Diencephalon (tissue), 1 donor: Measurements from ENCODE around the gene BUB3. TPM values are rescaled to one million over a fixed set of nuclear protein-coding genes. Genes with fewer than 3 reads are reported as not detected.

ENCODE experiments used
- total RNA-seq: library from RNA; depleted of rRNA; stranded (reverse); fragments of >200 nt; gene quantifications from one replicate; pipeline ENCODE4 v1.2.3, GENCODE V29; 2014

Gene BUB3, protein sequence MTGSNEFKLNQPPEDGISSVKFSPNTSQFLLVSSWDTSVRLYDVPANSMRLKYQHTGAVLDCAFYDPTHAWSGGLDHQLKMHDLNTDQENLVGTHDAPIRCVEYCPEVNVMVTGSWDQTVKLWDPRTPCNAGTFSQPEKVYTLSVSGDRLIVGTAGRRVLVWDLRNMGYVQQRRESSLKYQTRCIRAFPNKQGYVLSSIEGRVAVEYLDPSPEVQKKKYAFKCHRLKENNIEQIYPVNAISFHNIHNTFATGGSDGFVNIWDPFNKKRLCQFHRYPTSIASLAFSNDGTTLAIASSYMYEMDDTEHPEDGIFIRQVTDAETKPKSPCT
- total RNA-seq = 98.5 TPM

DNA sequence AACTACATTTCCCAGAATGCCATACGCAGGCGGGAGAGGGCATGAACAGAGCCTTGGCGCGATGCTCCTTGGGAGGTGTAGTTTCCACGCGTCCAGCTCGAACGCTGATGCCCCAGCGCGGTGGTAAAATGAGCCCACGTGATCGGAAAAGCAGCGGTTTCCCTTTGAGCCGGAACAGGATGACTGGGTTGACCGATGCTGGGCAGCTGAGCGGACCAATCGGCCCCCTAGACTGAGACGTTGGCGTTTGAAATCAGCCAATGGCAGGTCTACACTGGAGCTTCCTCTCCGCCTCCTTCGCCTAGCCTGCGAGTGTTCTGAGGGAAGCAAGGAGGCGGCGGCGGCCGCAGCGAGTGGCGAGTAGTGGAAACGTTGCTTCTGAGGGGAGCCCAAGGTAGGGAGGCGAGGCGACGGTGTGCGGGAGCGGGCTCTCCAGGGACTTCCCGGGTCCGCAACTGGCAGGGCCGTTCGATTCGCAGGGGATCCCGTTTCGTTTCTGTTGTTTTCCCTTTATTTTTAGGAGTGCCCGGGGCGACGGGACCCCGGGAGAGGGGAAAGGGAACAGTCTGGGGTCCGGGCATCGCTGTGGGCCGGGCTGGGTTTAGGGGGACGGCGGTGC lies at the start of gene BUB3:
Gene BUB3, plus strand, starts transcription at position 311 of the 619 bp plus-strand sequence. CDS start 516 bp downstream, outside the sequence.

DNA sequence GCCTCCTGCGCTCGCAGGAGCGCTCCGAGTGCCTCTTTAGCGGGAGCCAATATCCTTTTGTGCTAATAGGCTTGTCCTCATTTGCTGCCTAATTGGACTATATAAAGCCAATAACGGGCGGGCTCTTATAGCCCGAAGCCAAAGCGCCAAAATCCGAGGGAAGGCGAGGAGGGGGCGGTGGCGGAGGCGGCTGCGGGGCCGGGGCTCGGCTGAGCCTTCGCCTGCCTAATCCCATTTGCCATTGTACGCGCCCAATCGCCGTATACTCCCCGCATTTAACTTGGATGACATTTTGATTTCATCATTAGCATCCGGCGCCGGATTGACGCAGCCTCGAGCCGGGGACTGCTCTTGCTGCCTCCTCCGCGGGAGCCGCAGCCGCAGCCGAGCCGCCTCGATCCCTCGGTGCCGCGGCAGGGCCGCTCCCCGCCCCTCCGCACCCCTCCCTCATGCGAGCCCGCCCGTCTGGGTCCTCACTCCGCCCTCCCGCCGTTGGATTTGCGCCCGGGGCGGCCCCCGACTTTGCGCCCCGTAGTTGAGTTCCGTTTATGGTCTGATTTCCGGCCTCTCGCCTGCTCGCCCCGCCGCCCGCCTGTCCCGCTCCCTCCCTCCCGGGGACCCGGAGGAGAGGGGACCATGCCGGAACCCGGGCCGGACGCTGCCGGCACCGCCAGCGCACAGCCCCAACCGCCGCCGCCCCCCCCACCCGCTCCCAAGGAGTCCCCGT lies 18.6 kb upstream of the BUB3 start, which contains the start of gene HMX3:
Gene HMX3, plus strand, starts transcription at position 556 of the 727 bp plus-strand sequence. Its CDS starts 81 bp downstream, at position 637.

DNA sequence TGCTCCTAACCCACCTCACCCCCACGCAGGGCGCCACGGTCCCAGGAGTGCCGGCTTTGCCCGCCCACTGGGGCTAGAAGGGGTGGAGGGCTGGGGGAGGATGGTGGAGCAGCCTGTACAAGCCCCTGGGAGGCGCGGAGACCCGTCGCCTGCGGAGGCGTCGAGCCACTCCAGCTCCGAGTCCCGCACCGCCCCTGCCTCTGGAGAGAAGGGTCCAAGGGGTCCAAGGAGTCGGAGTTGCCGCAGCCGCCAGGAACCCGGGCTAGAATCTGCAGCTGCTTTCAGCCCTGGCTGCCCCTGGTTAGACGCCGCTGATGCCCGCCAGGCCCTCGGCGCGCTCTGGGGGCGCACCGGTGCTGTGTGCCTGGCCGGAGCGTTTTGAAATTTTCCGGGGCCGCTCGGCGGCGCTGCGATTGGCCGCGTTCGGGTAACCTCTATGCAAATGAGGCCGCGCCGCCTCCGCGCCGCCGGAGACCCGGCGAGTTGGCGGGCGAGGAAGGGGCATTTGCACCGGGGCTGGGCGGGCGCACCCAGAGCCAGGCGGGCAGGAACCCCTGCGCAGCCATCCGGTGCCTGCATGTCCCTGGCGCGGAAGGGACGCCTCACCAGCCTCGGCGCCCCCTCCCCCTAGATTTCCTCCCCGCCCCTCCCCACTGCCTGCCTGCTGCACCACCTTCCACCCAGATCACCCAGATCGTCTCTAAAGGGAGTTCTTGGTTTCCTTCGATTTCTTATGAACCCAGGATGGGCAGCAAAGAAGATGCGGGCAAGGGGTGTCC lies 6.4 kb upstream of the BUB3 start, which contains the start of gene HMX2:
Gene HMX2, plus strand, starts transcription at position 502 of the 779 bp plus-strand sequence. Its CDS starts 243 bp downstream, at position 745.

Other genes starting within 250 kb of the BUB3 start
- not detected for gene FAM24A, start 243.8 kb upstream of the BUB3 start, total RNA-seq
- gene C10orf88, start 200.2 kb upstream of the BUB3 start, total RNA-seq = 20.3 TPM
- gene PSTK, start 174.0 kb upstream of the BUB3 start, total RNA-seq = 13.6 TPM
- gene IKZF5, start 145.6 kb upstream of the BUB3 start, total RNA-seq = 10.6 TPM
- 18.7 TPM for gene ACADSB, start 145.4 kb upstream of the BUB3 start, total RNA-seq
- gene HMX3, start 18.4 kb upstream of the BUB3 start, total RNA-seq = 2.8 TPM
- 0.92 TPM for gene HMX2, start 6.3 kb upstream of the BUB3 start, total RNA-seq